D721Med (cell line): ENCODE measurements around the gene FOXP1.

Source experiments
- DNase-seq: peaks from one replicate; pipeline ENCODE4 v3.0.0; 2011; ENCODE audit warnings: low spot score; ENCODE audit not compliant: insufficient read length
- FAIRE-seq: peaks from 2 replicates; lab custom pipeline; 2011; peaks lifted over from hg19 to GRCh38; lab: Jason Lieb, UNC
- TF ChIP-seq, protein P1 (sequence below): IDR thresholded peaks from 2 replicates; pipeline ENCODE4 v1.5.1; 2012; ENCODE audit warnings: mild to moderate bottlenecking, control low read depth; ENCODE audit not compliant: insufficient read depth; ENCODE audit errors: missing control alignments

The FOXP1 gene

DNA sequence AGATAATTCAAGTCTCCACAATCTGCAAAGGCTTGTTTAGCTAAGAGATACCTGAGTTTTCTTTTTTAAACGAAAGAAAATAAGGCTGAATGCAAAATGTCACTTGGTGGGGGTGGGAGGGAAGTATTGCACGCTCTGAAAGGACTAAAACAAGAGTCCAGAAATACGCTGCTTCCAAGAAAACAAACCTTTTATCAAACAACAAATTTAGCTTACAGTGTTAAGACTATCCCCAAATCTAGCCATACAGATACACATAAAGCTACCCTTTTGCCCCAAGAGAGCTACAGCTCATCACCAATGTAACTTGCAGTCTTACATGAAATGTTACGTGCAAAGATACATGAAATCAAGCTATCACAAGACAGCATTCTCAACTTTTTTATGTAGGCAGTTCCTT lies 522.5 kb downstream of the FOXP1 start:
- DNase-seq: no peak
- no peak for FAIRE-seq
- TF ChIP-seq, protein P1, sequence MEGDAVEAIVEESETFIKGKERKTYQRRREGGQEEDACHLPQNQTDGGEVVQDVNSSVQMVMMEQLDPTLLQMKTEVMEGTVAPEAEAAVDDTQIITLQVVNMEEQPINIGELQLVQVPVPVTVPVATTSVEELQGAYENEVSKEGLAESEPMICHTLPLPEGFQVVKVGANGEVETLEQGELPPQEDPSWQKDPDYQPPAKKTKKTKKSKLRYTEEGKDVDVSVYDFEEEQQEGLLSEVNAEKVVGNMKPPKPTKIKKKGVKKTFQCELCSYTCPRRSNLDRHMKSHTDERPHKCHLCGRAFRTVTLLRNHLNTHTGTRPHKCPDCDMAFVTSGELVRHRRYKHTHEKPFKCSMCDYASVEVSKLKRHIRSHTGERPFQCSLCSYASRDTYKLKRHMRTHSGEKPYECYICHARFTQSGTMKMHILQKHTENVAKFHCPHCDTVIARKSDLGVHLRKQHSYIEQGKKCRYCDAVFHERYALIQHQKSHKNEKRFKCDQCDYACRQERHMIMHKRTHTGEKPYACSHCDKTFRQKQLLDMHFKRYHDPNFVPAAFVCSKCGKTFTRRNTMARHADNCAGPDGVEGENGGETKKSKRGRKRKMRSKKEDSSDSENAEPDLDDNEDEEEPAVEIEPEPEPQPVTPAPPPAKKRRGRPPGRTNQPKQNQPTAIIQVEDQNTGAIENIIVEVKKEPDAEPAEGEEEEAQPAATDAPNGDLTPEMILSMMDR: no peak

DNA sequence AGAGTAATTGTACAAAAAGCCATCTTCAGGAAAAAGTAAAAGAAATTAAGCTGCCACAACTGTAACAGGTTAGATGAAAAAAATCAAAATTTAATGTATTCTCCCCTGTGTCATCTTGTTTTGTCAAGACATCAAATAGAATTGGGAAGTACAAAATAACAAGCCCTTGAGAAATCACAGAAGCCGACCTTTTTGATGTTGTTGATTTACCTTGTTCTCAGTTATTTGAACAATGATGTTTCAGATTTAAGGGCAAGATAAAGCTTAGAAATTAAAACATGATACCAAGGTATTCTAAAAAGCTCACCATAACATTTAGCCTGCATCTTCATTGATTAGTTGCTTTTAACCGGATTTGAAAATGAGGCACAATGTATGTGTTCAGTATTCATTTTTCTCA lies 523.0 kb downstream of the FOXP1 start:
- DNase-seq: no peak
- FAIRE-seq: peak; percentile 41

DNA sequence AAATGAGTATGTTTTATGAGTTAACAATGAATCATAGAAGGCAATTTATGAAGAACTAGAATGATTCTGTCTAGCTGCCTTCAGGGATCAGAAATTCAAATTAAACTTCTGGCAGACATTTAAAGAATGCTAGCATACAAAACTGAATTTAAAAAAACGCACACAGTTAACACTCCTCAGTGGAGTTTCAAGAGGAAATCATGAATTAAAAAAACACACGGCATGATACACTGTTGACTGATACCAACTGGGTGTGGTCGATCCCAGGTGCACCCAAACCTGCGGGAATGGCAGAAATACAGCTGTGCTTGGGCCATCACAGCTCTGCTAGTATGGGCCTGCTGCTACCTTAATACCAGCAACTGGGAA lies 526.0 kb downstream of the FOXP1 start:
- FAIRE-seq (no peak), DNase-seq (no peak)
- TF ChIP-seq, protein P1: no peak

More for the DNA sequence above, 523.0 kb downstream of the FOXP1 start:
- TF ChIP-seq, protein P1: no peak

DNA sequence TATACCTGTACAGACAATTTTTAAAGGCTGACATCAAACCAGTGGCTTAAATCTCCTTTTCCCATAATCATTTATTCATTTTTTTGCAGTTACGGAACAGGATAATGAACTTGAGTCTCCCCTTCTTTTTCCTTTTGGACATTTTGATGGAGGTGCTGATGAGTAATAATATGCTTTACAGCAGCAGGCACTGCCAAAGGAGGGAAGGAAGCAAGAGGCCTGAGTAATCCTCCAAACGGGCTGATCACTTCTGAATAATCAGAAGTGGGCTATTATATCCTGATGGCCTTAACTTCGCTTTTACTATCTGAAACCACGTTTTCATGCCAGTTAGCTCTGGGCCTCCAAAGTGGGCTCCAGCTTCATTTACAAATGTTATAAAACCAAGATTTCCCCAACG lies 527.2 kb downstream of the FOXP1 start:
- DNase-seq (no peak), FAIRE-seq (no peak)
- TF ChIP-seq, protein P1: no peak

DNA sequence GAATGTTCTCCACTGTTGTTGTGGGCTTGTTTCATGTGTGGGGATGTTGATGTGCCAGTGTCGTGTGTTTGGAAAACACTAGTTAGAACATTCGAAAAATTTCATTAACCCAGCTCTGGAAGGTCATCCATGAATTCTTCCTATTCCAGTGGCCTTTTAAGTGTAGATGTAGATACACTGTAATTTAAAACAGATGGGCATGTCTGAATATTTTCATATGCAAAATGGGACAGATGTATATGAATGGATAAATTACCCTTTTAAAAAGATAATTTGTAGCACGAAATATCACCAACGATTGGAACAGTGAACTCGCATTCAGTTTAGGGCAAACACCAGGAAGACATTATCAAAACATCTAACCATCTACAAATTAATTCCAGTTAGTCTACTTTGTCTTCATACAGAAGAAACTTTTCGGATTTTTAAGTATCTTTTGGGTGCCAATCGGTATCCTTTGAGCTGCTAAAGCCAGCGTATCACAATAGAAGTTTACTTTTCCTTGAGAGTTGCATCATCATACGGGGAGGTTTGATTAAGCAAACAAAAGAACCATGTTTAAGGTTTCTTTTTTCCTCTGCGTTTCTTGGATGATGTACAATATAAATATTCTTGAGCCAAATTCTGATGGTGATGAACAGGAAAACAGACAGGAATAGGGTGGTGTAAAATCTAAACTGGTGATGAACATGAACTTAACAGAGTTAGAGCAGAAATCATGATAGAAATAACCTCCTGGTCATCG lies 528.1 kb downstream of the FOXP1 start:
- no peak for FAIRE-seq
- TF ChIP-seq, protein P1: no peak
- DNase-seq: no peak

DNA sequence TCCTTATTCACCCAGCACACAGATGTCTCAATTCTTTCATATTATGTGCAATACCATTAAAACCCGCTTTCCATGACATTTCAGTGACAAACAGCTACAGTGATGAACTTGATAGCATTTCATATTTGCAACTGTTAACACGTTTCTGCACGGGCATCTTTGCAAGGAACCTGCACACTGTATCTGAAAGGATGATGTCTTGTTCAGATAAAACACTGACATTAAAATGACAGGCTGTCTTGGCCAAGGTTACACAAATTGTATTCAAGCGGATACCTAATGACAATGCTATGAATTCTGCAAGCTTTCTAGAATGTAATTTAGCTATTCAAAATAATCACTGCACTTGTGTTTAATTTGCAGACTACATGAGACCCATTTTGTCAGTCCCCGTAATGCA lies 529.2 kb downstream of the FOXP1 start:
- DNase-seq (no peak), FAIRE-seq (peak; percentile 41)
- TF ChIP-seq, protein P1: no peak

DNA sequence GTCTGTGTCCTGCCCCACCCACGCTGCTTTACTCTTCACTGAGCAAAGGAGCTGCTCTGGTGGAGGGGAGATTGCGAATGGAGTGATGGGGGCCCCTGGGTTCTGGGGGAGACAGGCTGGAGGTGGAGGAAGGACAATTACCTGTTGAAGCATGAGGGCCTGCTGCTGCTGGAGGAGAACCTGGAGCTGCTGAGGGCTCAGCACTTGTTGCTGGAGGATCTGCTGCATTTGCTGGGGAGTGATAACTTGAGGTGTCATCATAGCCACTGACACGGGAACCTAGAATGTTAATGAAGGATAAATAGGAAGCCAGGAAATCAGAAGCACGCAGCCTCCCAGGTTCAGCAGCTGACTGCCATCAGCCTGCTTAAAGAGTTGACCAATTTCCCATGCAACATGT lies 530.0 kb downstream of the FOXP1 start:
- TF ChIP-seq, protein P1: no peak
- FAIRE-seq: no peak
- no peak for DNase-seq
